ENCODE results near the gene FBXO28.
"Not testable (repeated sequence)": the region's sequence is repeated elsewhere in the genome, so short reads cannot be mapped to it uniquely, and the experiment has no call there.

Gene FBXO28

DNA sequence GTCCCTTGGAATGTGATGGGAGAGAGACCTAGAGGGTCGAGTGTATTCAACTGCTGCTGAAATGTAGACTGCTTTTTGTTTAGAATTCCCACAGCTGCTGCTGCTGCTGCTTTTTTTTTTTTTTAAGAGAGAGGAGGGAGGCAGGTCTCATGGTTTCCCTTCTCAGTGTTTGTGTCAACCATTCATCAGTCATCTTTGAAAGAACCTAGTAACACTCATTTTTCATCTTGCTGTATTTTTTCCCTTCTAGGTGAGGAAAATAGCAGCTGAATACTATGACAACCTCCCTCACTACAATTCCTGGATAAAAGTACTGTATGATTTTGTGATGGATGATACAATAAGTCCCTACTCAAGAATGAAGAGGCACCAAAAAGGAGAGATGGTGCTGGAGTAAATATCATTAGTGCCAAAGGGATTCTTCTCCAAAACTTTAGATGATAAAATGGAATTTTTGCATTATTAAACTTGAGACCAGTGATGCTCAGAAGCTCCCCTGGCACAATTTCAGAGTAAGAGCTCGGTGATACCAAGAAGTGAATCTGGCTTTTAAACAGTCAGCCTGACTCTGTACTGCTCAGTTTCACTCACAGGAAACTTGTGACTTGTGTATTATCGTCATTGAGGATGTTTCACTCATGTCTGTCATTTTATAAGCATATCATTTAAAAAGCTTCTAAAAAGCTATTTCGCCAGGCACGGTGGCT is 78.3 kb downstream of the FBXO28 start:
- no peak for FAIRE-seq

- no peak for FAIRE-seq
These were observed 79.5 kb downstream of the FBXO28 start for GRCh38 chr1:224193319-224193966.

- no peak for FAIRE-seq
These were observed 83.1 kb downstream of the FBXO28 start for GRCh38 chr1:224196813-224197600.

DNA sequence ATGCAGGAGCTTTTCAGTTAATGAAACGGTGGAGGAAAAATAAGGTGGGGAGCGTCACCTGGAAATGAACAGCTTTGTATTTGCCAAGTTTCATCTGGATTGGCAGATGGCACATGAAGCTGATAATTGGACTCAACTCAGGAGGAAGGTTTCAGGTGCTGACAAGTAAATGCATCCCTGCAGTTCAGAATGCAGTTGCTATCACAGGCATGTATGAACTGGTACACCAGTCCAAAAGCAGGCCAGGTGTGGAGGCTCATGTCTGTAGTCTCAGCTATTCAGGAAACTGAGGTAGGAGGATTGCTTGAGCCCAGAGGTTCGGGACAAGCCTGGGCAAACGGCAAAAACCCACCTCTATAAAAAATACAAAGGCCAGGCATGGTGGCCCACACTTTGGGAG is 84.7 kb downstream of the FBXO28 start:
- FAIRE-seq: no peak

DNA sequence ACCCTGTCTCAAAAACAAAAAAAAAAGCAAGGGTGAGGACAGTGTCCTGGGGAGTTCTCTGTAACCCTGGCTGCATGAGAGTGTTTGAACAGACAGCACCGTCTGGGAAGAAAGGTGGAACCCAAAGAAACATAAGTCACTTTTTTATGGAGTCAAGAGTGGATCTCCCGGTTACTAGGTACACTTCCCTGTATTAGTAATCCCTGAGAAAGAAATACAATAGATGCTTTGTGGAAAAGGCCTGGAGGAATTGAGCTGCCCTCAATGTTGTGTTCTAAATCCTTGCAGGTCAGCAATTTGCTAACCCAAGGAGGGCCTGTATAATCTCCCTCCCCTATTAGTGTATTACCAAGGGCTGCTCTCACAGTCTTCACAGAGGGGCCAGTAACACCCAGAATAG is 85.8 kb downstream of the FBXO28 start:
- FAIRE-seq: no peak

DNA sequence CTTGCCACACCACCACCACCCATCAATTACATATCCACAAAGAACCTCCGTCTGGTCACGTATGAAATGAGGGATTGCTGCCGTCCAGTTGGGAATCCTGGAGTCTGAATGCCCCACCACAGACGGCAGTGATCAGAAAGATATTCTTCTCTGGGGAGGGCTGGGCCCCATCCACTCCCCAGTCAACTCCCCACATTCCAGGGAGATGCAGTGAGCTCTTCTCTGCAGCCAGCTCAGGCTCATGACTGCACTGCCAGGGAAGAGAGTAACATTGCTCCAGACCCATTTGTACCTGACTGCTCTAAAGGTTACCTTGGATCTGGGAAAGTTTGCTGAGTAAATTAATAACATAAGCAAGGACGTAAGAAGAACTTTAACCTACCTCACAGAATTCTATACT is 87.5 kb downstream of the FBXO28 start:
- no peak for FAIRE-seq

- FAIRE-seq: no peak
These were observed 87.9 kb downstream of the FBXO28 start for GRCh38 chr1:224201853-224202252.

DNA sequence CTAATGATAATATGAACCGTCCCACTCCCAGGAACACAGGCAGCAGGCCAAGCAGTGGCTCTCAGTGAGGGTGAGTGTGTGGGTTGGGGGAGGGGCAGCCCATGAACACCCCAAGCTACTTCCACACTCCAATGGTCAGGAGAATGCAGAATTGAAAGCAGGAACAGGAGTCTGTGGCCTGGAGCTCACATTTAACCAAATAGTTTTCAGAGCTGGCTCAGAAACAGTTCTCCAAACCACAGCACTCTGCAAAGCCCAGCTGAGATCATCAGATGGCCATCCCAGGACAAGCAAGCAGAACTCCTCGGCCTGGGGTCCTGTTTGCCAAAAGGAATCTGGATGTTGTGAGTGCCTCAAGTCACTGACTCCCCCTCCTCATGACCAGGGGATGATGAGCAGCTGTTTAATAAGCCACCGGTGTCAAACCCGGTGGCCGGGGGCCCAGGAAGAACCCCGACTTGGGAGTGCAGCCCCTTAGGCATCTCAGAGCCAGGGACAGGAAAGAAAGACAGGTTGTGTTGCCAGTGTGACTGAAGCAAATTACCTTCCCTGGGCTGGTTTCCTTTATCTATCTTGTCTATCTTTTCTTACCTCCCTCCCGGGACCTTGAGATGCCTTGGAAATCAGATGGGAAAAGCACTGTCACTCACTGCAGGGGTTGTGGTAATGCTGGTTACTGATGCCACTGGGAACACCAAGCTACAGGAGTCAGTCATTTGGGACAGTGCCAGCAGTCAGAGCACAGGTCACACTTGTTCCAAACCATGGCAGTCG is 89.5 kb downstream of the FBXO28 start:
- FAIRE-seq: no peak

- no peak for FAIRE-seq
These were observed 91.5 kb downstream of the FBXO28 start for GRCh38 chr1:224205438-224205840.

DNA sequence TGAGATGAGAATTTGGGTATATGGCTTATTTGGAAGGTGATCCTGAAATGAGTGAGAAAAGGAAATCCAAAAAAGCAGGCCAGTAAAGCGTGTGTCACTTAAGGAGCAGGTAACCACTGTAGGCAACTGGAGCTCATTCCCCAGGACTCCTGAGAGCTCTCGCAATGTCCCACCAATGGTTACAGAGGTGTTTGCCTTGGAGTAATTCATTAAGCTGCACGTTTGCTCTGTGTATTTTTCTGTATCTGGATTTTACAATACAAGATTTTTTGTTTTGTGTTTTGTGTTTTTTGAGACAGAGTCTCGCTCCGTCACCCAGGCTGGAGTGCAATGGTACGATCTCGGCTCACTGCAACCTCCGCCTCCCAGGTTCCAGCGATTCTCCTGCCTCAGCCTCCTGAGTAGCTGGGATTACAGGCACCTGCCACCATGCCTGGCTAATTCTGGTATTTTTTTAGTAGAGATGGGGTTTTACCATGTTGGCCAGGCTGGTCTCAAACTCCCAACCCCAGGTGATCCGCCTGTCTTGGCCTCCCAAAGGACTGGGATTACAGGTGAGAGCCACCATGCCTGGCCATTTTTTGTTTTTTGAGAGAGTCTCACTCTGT is 92.1 kb downstream of the FBXO28 start:
- FAIRE-seq: not testable (repeated sequence)

- no peak for FAIRE-seq
These were observed 97.5 kb downstream of the FBXO28 start for GRCh38 chr1:224211206-224211962.
